H1 (cell line): ENCODE results near the gene TUBGCP4. TPM values are rescaled to one million over a fixed set of nuclear protein-coding genes. Genes with fewer than 3 reads are reported as not detected.

Source experiments
- CTBP2 ChIP-seq: IDR thresholded peaks from 2 replicates; pipeline ENCODE4 v1.7.0; 2011; ENCODE audit warnings: borderline replicate concordance, mild to moderate bottlenecking, moderate library complexity, mixed read lengths, low read length; ENCODE audit not compliant: insufficient read depth, insufficient read length
- KDM4A ChIP-seq: IDR thresholded peaks from one replicate; pipeline ENCODE4 v1.7.1; 2012; ENCODE audit warnings: low read depth, mild to moderate bottlenecking, moderate library complexity, low read length, inconsistent platforms; ENCODE audit not compliant: severe bottlenecking
- RBBP5 ChIP-seq: IDR thresholded peaks from 2 replicates; pipeline ENCODE4 v1.7.1; 2012; ENCODE audit warnings: low read depth, mild to moderate bottlenecking, inconsistent platforms, low read length, moderate library complexity, borderline replicate concordance
- SRF ChIP-seq: IDR thresholded peaks from 2 replicates; pipeline ENCODE4 v1.6.1; 2011; ENCODE audit warnings: mild to moderate bottlenecking, low read depth, low read length, moderate library complexity
- polyA plus RNA-seq, 7 experiments: library from polyadenylated mRNA; depleted of rRNA in 3 of 7; stranded (reverse) in 5 of 7; unstranded in 2 of 7; fragments of >200 nt in 5 of 7; fragments of 200-250 nt in 2 of 7; gene quantifications; 1 replicate in 5 of 7; 2 replicates in 1 of 7; 4 replicates in 1 of 7; pipeline versions ENCODE4 v1.2.1 to v1.2.3, GENCODE V29; 2011 to 2013; ENCODE audit warnings: missing spikeins in 2 of 7, mixed read lengths in 2 of 7
- total RNA-seq: library from RNA; stranded (reverse); fragmentation: NEBNext Ultra II Directional; extraction: Animal tissue kit (Norgen Biotek cat#: 25700); gene quantifications from 2 replicates; pipeline ENCODE4 v1.2.1, GENCODE V29; 2021

The TUBGCP4 gene
- total and polyA plus RNA-seq, 2 of the 8 experiments (the other 6 are each of a cell fraction or from before 2014, with no cell fraction given): 7.3 to 23.4 TPM

- no peak for TF ChIP-seq RBBP5
- no peak for TF ChIP-seq CTBP2
- no peak for TF ChIP-seq KDM4A
- no peak for TF ChIP-seq SRF
Measured at GRCh38 chr15:43423793-43424192, 52.9 kb downstream of the TUBGCP4 start (continued).
